Astrocyte of the spinal cord (primary cell): Measurements from ENCODE around the gene SPATA24.

Experiments
- DNase-seq: peaks from one replicate; pipeline ENCODE4 v3.0.0; 2011; ENCODE audit warnings: low read depth, low spot score
- H3K4me3 ChIP-seq: 2 replicates; pipeline ENCODE4 v1.5.1; 2011; ENCODE audit warnings: low read depth, mild to moderate bottlenecking, low read length, moderate library complexity
- in situ Hi-C: cut with HindIII; loops from 2 replicates; pipeline ENCODE4 v1.10.0; 2017; ENCODE audit warnings: low sequenced_read_pairs
- TF ChIP-seq, protein P1 (sequence below): IDR thresholded peaks from 2 replicates; pipeline ENCODE4 v1.5.1; 2012; ENCODE audit warnings: low read depth, mild to moderate bottlenecking, low read length, inconsistent platforms

SPATA24 gene

DNA sequence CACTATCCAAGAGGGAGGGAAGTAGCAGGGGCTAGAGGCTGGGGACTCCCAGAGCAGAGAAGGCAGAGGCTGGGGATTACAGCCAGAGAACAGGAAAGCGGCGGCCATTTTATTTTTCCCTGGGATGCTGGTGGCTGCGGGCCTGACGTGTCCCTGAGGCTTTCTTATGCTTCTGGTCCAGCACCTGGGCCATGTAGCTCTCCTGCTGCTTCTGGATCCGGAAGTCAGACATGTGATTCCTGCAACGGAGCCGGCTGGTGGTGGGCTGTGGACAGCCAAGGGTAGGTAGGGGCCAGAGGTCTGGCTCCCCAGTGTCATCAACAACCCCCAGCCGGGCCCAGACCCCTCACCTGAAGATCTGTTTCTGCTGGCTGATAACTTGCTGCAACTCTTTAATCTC is 7.2 kb downstream of the SPATA24 start:
- no peak overlapping the region for H3K4me3 ChIP-seq
- TF ChIP-seq, protein P1, sequence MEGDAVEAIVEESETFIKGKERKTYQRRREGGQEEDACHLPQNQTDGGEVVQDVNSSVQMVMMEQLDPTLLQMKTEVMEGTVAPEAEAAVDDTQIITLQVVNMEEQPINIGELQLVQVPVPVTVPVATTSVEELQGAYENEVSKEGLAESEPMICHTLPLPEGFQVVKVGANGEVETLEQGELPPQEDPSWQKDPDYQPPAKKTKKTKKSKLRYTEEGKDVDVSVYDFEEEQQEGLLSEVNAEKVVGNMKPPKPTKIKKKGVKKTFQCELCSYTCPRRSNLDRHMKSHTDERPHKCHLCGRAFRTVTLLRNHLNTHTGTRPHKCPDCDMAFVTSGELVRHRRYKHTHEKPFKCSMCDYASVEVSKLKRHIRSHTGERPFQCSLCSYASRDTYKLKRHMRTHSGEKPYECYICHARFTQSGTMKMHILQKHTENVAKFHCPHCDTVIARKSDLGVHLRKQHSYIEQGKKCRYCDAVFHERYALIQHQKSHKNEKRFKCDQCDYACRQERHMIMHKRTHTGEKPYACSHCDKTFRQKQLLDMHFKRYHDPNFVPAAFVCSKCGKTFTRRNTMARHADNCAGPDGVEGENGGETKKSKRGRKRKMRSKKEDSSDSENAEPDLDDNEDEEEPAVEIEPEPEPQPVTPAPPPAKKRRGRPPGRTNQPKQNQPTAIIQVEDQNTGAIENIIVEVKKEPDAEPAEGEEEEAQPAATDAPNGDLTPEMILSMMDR, result no peak
- in situ Hi-C loops, result no loop called here
- no peak for DNase-seq

DNA sequence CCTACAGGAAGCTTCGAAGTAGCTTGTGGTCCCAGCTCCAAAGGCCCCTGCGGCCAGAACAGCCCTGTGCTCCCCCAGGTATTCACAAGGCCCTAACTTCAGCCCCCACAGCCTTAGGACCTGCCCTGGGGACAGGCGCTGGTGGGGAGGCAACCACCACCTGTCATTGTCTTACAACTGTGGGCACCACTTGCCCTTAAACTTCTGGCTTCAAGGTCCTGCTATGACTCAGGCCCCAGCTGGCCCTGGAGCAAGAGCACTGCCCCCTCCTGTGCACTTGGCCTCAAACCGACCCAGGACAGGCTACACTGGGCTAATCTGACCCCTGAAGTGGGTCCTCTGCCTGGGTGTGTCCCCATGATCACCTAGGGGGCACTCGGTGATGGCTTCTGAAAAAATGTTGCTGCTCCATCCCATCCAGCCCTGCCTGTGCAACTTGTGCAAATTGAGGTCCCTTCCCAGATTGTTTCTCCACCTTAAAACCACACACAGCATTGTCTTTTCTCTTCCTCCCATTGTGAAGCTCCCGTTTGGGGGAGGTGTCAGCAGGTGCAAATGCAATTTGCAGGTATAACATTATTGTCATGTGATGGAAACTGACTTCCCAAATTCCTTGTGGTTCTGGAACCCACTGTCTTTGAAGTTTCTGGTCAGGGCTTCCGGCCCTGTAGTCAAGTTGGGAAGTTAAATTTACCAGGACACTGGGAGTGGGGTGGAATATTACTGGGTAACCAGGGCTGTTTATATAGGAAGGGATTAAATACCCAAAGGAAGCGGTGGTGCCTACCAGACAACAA is 7.8 kb downstream of the SPATA24 start:
- TF ChIP-seq, protein P1, result no peak
- in situ Hi-C loops, result no loop called here
- DNase-seq, result no peak
- no peak overlapping the region for H3K4me3 ChIP-seq

DNA sequence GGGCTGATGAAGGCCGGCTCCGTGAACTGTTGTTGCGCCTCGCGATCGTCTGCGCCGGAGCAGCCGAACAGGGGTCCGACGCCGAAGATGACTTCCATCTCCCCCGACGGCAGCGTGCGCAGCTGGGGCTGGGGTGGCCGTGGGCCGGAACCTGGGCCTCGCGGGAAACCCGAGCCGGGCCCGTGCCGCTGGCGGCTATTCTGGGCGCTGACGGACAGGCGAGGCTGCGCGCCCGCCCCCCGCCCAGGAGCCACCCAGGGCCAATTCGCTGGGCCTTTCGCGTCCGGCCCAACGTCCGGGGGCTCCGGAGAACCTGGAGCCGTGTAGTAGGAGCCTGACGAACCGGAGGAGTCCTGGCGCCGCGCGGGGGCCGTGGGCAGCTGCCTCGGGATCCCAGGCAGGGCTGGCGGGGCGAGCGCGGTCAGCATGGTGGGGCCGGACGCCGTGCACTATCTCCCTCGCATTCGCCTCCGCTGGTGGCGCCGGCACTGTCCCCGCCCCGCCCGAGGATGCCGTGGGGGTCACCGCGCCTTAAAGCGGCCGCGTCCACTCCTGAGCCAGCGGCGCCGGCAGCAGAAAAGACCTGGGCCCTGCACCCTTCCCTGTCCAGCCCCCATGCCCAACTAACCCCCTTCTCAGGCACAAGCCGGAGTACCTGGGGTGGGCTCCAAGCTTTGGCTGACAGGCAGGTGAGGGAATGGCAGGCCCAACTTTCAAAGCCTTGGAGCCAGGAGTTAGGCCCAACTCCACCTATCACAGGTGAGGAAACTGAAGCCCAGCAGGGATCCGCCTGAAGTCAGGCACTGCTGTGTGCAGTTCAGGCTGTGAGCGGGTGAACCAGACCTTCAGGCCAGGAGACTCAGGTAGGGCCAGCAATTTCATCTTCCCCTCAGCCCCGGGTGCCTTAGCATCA is 9.0 kb downstream of the SPATA24 start, which contains the start of gene PROB1:
PROB1 (minus strand) TSS at position 451 of the 913 bp plus-strand sequence; CDS start at position 428, 23 bp downstream.
- H3K4me3 ChIP-seq, result peak within 1 kb of the TSS; percentile 32
- TF ChIP-seq, protein P1, result no peak
- in situ Hi-C loops, result no loop called here
- no peak for DNase-seq

DNA sequence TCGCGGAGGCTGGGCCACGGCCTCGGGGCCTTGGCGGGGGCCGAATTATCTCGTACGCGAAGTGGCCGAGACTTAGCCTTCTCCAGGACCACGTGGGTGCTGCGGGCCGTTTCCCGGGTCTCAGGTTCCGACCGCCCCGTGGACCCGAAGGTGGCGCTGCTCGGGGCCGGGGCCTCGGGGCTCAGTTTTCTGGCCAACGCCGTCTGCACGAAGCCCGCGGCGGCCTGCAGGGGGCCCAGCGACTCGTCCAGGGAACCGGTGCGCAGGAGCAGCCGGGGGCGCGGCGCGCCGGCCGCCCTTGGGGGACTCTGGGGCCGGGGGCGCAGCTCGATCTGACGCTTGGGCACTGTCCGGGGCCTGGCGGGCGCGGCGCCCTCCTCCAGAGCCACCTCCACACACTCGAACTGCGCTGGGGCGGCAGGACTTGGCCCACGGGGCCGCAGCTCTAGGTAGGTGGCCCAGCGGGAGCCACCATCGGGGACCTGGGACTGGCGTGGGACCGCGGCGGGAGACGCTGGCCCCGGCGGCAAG is 9.7 kb downstream of the SPATA24 start:
- in situ Hi-C loops, result no loop called here
- peak overlapping the region; percentile 32 for H3K4me3 ChIP-seq
- DNase-seq, result no peak

DNA sequence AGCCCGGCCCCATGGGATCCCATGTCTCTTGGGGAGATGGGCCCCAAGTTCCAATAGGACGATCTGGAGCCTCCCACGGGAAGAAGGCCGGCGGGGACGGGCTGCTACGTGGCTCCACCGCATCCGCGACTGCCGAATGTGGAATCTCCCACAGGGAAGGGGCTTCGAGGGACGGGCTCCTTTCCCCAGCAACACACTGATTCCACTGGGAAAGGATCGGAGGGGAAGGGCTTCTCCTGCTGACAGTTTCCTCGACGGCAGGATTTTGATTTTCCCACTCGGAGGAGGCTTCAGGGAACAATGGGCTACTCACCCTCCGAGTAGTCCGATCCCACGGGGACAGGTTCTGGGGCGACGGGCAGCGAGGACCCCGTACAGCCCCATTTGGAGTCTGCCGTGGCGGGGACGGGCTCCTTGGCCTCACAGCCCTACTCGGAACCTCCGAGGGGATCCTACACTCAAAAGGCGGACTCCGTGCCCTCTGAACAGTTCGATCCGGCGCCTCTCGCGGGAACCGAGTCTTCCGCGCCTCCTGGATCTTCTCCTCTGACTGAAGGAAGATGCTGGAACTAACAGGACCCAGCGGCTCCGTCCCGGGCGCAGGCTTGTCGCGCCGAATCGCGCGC is 10.3 kb downstream of the SPATA24 start:
- H3K4me3 ChIP-seq, result peak overlapping the region; percentile 32
- in situ Hi-C loops, result no loop called here
- TF ChIP-seq, protein P1, result no peak
- DNase-seq, result no peak

More for the DNA sequence above, 9.7 kb downstream of the SPATA24 start:
- TF ChIP-seq, protein P1, result peak; percentile 46
